Fibroblast of skin of left quadriceps (primary cell): Measurements from ENCODE around the gene CELF4.

Source experiments
- DNase-seq, 2 experiments: peaks; one replicate each; pipeline ENCODE4 v3.0.0-alpha.2; 2013; ENCODE audit warnings: low read depth in 2 of 2

Gene CELF4

DNA sequence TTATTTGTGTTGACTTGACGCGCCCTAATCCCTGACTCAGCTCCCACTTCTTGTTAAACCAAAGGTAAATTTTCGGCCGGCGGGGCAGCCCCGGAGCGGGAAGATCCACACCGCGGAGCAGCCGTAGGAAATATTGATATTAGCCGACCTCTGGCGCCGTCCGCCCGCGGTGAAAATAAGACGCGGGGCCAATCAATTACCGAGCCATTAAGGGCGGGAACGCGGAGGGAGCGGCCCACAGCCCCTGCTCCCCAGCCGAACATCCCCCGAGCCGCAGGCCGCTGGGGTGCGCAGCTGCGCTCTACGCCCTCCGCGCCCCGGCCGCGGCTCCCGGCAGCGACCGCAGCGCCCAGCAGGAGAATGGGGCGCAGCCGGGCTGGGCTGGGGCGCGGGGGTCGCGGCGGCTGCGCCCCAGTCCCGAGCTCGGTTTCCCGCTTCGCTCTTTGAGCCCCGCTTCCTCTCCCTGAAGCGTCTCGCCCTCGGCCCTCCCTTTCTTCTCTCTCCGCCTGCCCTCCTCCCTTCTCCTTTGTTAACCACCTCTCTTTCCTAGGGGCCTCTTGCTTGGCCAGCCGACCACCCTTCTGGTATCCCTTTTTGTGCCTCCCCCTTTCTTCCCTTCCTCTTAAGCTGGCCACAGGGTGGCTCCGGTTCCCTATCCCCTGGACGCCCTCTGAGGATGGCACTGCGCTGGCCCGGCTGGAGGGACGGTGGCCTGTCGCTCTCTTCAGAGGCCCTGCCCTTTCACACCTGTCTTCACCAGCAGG lies 40.9 kb downstream of the CELF4 start:
- no peak for DNase-seq

DNA sequence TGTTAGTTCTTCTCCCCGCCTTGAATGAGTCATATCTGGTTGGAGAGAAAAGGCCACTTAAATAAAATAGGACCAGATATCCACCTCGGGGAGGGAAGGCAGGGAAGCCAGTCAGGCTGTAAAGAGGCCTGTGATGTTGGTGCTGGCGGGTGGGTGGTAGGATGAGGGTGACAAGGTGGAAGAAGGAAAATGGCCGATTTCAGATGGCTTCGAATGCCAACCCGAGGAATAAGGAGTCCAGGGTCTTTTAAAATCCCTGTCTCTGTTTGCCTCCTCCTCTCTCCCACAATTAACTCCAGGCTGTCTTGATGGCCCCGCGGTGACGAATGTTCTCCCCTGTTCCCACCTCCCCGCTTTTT lies 41.5 kb downstream of the CELF4 start:
- no peak for DNase-seq

DNA sequence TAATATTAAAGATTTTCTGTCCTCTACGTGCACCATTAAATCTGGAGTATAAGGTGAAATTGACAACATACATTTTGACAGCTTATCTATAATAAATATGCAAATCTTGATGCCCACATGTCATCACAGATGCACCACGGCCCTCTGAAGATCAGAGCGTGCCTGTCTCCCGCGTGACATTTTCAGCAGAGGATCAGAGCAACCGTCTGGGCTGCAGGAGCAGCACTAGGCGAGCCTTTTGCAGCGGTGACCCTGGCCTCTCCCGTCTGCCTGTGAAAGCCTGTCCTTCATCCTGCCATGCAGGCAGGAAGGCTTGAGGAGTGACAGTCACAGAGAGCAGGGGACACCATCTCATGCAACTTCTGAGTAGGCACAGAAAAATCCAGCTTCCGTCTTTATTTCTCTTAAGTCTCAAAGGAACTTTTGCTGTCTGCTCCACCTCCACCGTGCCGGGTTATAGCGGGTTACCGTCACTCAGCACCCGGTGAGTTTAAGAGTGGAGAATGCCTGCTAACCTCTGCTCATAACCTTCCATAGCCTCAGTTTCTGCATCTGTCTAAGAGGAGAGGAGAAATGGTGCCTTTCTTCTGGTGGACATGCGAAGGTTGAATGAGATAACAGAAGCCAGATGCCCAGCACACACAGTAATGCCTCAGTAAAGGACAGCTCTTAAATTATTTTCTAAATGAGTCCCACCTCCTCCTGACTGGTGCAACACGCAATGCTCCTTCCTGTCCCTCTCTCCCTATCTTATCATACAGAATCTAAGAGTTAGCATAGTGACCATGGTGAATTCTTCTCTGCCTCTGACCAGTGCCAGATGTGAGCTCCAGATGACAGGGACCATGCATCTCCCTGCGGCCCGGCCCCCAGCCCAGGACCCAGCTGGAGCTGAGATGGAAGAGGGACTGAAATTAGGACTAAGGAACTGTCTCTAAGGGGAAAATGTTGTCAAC lies 43.8 kb downstream of the CELF4 start:
- no peak for DNase-seq

DNA sequence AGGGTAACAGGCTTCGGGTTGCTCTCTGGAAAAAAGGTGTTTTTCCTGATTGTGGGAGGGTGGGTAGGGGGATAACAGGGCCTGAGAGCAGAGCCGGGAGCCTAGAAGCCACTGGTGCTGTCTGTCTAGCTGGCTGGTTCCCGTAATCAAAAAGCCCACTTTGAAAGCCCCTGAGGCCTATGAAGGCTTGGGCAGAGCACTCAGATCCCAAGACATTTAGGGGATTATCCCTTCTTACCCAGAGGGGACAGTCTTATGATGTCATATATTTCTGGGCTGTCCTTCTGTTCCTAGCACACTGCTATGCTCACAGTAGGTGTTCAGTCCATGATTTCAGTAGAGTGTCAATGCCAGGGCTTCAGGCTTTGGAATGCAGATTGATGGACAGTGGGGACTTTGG lies 45.1 kb downstream of the CELF4 start:
- DNase-seq = no peak

DNA sequence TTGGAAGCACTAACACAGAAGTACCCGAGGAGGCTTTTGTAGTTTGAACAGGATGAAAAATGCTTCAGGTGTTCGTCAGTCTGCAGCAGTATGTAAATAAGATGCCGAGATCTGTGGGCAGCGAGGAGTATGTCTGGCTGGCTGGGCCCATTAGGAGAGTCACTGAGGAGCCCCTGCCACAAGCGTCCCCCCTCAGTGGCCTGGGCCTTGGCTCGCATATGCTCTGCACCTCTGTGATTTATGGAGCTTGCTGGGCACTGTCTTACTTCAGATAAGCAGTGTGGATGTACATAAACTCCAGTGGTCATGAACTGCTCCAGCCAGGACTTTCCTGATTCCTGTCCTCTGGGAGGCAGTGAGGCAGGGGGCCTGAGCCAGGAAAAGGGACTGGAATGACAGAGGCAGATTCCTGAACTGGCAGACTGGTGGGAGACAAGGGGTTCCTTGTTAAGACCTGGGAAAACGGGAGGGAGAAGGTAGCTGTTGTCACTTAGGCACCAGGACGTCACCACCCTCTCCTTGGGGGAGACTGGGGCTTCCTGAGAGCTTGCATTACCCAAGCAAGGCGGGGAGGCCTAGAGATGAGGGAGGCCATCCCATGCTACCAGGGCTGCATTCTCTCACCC lies 46.0 kb downstream of the CELF4 start:
- DNase-seq = no peak

DNA sequence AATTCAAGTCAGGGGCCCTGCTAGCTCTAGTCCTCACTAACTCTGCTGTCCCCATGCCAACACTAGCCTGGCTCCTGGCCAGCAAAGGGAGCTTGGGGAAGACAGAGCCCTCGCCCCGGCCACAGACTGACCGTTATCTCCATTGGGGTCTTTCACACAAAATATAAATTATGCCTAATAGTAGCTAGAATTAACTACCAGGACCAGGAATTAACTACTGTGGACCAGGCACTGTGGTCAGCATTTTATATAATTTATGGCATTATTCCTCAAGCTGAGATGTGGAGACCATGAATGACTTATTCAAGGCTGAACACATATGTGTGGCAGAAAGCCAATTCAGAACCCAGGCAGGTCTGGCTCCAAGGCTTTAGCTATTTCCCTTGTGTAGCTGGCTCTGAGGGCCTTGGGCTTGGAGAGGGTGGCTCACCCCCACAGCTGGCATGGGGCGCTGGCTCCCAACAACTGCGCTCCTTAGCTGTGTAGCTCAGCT lies 49.2 kb downstream of the CELF4 start:
- DNase-seq = no peak

DNA sequence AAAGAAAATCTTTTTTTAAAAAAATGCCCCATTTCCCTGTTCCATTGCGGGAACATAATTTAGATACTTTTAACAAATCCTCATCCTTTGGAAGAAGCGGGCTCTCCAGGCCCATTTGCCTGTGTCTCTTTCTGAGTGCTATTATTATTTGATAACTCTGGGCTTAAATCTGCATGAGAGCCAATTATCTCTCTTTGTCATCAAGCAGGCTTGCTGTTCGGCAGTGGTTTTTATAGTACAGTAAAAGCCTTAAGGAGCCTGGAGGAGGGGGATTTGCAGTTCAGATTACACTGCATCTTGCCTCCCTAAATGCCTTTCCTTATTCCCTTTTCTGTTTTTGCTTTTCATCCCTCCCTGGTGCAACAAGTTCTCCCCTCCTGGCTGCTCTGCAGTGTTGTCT lies 50.6 kb downstream of the CELF4 start:
- no peak for DNase-seq

DNA sequence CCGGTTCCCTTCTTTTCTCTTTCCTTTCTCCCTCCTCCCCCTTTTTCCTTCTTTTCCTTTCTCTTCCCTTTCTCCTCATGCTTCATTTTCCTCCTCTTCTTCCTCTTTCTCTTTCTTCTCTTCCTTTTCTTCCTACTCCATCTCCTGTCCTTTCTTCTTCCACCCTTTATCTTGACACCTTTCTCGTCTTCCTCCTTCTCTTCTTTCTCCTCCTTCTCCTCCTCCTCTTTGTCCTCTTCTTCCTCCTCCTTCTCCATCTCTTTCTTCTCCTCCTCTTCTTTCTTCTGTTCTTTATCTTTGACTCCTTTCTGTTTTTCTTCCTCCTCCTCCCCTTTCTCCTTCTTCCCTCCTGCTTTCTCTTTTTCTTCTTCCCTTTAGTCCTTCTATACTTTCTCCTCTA lies 53.2 kb downstream of the CELF4 start:
- DNase-seq = no peak

DNA sequence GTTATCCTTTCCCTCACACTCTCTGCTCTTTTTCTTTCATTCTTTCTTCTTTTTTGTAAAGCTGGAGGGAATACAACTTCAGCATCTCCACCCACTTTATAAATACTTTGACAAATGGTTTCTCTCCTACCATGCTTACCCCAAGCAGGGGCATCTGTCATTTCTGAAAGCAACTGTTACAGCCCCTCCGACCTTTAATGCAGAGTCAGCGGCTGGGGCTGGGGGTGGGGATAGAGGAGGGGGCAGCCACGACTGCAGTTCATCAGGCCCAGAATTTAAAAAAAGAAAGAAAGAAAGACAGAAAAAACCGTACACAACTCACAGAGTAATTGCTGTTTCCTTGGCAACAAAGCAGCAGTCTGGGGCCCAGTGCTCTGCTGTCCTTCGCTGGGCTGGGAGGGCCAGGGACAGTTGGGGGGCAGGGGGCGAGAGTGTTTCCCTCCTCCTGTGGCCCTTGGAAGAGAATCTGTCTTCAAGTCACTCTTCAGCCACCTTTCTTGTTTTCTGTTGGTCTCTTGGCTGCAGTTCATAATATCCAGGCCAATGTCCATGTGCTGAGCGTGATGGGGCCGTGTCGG lies 53.8 kb downstream of the CELF4 start:
- no peak for DNase-seq

DNA sequence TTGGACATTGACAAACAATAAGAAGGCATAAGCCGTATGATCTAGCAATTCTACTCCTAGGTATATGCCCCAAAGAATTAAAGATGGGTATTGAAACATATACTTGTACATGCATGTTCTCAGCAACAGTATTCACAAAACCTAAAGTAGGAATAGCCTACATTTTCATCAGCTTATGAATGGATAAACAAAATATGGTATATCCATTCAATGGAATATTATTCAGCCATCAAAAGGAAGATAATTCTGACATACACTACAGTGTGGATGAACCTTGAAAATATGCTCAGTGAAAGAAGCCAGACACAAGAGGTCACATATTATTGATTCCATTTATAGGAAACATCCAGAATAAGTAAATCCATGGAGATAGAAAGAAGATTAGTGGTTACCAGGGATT lies 56.0 kb downstream of the CELF4 start:
- DNase-seq = no peak

DNA sequence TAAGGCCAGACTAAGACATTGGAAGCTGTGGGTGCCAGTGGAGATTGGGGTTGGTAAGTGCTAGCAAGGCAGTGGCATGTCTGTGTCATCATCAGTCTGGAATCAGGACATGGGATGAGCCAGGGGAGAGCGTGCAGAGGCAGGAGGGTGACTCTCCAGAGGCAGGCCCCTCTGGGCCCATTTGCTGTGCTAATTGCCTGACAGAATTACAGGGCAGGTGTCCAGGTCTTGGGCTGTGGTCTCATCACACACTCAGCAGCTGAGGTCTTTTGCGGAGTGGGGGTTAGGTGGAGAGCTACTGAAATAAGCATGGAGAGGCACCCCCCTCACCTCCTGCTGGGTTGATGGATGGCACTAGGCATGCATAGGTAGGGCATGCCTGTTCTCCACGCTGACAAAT lies 57.4 kb downstream of the CELF4 start:
- DNase-seq = no peak

DNA sequence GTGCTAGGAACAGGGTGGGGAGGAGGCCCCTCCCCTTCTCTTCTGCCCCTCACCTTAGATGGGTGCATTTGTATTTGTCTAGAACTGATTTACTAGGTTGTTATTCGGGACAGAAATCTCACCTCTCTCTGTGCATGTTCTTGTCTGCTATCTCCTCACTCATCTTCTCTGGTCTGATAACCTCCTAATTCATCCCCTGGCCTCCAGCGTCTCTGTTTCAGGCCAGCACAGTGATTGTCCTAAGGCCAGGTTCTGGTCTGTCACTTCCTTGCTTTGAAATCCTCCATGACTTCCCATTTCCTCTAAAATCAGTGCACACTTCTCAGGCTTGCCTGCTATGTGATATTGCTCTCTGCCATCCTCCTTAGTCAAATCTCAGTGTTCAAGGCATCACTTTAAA lies 58.4 kb downstream of the CELF4 start:
- no peak for DNase-seq

DNA sequence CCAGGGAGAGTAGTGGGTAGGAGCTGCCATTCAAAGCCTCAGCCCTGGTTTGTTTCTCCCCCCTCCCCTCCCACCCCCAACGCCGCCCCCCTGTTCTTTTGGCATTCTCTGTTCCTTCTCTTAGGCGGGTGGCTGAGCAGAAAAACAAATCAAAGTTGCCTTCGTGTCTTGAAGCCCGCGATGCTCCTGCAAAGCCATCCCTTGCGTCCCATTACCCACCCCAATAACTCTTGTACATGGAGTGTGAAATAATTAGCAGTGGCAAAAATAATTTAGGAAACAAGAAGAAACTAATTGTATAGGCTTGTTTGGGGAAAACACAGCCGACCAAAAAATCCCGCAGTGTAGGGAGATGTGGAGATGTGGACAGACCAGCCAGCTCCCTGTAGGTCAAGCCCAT lies 59.6 kb downstream of the CELF4 start:
- no peak for DNase-seq

DNA sequence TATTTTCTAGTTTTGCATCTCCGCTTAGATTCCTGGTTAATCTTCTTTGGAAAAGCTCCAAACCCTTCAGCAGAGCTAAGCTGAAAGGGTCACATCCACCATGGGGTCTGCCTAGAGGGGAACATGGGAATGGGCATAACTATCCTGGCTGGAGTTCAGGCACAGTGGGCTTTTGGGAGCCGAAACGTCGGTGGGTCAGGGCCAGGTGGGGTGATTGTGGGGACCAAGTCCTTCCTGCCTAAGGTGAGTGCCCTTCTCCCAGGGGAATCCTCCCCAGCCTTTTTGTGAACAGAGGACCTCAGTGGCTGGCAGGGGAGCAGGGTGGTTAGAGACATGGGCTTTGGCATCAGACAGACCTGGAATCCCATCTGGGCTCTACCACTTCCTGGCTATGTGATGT lies 60.3 kb downstream of the CELF4 start:
- DNase-seq = no peak

DNA sequence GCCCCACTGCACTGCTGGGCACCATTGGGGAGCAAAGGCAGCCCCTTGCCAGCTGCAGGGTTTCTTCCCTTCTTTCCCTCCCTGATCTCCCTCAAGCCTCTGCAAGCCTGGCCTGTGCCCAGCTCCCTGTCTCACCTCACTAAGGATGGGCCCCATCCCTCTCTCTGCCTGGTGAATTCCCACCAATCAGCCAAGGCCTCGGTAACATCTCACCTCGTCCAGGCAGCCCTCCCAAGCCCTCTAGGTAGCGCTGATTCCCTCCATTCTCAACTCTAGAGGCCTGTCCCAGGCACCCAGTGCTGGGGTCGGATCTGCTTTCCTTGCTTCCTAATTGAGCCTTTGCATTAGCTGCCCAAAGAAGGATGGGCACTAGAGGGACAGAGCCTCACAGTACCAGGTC lies 63.0 kb downstream of the CELF4 start:
- DNase-seq = no peak

DNA sequence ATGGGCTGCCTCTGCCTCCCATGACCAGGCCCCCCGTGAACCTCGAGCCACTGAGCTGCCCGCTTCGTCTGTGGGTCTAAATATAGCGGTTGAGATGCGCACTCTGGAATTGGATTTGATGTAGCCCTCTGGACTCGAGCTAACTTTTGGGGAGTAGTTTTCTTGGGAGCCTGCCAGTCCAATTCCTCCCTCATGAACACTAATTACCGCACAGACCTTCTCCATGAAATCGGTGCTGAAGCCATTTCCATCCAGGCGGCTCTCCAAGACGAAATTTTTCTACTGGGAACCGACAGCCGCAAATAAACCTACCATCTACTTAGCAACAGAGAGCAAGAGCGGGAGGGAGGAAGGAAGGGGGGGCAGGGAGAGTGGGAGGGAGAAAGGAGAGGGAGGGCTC lies 63.6 kb downstream of the CELF4 start:
- no peak for DNase-seq

DNA sequence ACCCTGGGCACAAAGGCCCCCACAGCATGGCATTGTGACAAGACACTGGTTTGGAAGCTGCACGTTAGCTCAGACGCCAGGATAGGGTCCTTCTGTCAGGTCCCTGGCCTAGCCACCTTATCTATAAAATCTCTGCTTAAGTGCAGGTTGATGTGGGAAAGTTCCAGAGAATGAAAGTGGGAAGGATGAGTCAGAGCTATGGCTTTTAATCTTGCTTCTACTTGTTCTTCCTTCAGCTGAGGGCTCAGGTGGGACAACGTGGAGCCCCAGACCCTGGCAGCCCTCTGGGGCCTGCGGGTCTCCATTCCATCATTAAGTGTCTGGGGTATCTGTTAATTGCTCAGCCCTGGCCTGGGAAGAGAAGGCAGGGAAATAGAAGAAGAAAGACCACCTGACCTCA lies 64.5 kb downstream of the CELF4 start:
- DNase-seq = no peak

DNA sequence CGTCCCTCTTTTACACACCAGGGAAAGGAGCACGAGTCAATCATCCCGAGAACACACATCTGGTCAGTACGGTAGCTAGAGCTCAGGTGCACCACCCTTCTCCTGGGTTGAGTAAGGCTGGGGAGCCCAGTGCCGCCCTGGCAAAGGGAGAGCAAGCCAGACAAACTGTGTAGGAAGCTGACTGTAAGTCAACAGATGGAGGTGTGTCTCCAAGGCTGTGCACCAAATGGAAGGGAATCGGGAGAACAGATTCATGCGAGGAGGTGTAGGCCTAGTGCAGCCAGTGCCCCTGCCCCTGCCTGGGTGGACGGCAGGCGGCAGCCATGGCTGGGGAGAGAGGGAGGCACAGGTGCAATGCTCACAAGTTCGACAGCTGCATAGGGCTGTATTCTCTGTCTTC lies 65.7 kb downstream of the CELF4 start:
- DNase-seq = no peak

DNA sequence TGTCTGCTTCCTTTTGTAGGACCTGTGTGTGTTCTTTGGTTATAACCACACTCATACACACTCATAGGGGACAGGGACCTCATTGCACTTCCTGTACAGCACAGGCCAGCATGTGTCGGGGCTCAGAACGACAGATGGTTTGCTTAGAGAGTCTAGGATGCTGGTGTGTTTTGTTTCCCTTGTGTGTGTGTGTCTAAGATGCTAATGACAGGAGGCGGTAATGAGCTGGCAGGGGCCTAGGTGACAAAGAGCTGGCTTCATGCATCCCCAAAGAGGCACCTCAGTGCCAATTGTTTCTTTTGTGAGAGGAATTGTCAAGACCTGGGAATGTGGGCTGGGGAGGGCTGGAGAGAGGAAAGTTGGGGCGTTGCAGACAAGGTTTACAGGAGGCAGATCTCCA lies 66.6 kb downstream of the CELF4 start:
- DNase-seq = no peak

DNA sequence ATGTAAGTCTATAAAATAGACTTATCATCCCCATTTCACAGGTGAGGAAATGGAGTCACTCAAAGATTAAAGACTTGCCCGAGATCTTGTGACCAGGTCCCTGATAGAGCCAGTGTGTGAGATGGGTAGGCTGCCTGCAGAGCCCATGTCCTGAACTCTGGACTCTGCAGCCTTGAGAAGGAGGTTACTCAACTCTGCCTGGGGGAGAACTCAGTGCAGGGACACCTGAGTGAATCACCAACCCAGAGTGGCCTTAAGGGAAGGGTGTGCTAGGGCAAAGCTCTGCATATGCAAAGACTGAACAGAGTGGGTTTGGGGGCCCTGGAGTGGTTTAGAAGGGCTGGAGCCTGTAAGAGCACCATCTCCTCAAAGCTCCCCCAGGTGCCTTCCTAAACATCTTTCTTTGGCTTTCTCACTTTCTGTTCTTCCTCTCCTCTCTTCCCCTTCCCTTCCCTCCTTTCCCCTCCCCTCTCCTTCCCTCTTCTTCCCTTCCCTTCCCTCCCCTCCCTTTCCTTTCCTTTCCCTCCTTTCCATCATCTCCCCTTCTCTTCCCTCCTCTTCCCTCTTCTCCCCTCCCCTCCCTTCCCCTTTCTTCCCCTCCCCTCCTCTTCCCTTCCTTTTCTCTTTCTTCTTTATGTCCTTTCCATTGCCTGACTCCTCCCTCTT lies 67.6 kb downstream of the CELF4 start:
- no peak for DNase-seq

DNA sequence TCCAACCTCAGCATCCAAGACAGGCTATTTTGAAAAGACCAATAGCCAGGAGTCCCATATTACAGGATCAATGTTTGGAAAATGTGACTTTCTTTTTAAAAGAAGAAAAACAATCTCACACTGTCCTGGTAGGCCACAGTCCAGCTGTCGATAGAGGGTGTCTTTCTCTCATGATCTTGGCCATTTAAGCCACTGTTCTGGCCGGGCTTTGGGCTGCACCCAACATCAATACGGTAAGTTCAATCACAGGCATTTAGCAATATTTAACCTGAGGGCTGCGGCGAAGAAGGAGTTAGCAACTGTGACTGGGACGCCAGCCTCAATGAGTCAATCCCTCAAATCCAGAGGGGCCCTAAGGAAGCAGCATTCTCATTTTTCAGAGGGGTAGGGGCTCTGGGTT lies 69.0 kb downstream of the CELF4 start:
- DNase-seq = no peak

DNA sequence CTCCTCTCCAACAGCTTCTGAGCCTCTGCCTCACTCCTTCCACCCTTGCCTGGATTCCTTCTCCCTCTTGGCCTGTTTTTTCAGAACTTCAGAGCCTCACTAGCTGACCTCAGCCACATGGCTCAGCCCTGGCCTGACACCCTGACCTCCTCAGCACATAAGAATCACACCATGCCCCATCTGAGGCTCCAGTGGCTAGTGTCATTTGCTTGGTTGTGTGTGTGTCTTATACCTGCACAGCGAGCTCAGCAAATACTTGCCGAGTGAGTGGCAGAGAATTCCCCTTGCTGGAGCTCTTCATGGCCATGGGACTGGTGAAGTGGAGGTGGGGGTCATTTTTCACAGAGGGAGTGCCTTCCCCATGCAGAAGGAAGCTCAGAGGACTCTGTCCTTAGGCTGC lies 70.2 kb downstream of the CELF4 start:
- DNase-seq = no peak
